NCI-H187 (cell line): ENCODE data around the gene NUMB.
"Not testable (repeated sequence)": the region's sequence is repeated elsewhere in the genome, so short reads cannot be mapped to it uniquely, and the experiment has no call there.

Experiments used
- DNase-seq, 2 experiments: peaks; one replicate each; lab custom pipeline; 2025; lab: John Stamatoyannopoulos, UW

The NUMB gene

DNA sequence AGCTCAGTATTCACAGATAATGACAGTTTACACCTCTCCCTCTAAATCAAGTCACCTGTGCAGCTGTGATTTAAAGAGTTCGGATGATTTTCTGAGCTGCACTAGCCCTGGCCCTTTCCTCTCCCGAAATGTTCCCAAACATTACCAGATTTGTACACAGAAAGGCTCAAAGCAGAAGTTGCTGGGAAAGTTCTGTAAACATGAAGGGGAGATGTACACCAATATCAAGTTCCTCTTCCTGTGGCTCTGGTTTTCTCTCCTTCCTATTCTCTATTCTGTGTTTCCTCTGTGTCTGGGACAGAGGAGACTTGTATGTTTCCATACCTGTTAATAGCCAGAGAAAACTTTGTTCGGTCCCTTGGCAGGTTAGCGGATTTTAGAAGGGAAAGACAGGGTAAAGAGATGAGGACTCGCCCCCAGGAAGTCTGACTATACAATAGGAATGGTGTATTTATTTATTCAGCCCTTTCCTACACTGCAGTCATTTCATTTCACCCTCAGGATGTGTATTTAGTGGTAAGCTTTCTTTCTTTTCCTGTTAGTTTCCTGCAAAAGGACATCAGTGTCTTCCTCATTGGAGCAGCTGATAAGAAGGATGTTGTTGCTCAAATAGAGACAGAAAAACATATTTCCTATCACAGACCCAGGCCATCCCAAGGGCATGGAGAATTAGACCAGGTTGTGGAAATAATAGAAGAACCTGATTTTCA, 7.6 kb upstream of the NUMB start:
- DNase-seq: no peak

GRCh38 chr14:73463411-73463810, 5.1 kb upstream of the NUMB start:
- DNase-seq: no peak

- DNase-seq: no peak
Measured at GRCh38 chr14:73462815-73463214, 4.5 kb upstream of the NUMB start.

DNA sequence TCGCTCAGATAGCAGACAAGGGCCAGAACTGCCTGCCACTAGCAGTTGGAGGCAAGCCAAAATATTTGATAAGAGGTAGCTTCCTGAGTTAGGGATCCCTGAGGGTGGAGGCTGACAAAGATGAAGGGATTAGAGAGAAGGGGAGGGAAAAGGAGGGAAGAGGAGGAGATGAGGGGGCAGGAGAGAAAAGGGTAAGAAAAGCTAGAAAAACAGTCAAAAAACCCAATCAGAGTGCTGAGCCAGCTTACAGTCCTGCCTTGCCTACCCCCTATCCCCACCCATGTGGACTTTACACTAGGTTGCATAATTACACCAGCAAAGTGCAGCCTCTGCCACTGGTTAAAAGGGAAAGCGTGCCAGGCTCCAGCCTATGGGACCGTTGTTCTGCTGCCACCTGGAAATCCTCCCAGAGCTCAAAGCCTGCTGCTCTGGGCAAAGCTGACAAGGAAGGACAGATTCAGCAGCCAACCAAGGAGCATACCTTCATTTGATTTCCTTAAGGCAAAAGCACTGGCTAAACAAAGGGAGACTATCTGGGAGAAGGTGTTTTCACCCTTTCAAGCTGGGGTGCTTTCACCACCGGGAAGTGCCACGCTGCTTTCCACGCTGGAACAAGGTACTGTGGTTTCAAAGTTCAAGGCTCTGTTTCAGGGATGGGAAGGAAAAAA, 3.8 kb upstream of the NUMB start:
- DNase-seq: peak; percentile 33 to 35

DNA sequence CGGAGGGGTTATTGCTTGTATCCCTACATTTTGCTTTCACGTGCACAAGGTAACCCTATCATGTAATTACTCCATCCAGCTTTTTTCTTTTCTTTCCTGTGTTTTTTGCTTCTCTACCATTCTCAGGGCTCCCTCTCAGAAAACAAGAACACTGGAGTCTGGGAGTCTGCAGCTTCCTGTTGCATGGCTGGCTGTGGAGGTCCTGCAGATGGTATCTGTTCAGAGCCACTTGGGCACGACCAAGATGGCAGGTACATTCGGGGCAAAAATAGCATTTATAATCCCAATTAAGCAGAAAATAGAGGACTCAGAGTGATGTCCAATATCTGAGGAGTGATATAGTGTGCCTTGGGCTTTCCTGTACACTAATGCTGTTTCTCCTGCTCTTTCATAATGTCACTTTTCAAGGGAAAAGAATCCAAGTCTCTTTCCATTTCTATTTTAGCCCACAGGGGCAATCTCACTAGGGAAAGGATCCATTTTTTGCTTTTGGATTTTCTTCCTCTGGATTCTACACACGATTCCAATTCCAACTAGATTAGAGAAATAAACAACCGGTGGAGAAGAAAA, 3.2 kb upstream of the NUMB start:
- DNase-seq: no peak

- no peak for DNase-seq
Measured at GRCh38 chr14:73460691-73461127, 2.4 kb upstream of the NUMB start.

DNA sequence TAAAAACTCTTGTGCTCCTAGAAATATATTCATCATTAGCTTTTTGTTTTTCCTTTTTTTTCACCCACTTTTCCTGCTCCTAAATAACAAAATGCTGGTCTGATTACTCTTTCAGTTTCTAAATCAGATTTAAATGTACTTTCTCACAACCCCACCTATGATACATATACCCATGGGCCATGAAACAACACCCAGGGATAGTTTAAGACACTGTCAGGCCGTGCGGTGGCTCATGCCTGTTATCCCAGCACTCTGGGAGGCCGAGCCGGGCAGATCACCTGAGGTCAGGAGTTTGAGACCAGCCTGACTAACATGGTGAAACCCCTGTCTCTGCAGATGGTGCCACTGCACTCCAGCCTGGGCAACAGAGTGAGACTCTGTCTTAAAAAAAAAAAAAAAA, 1.6 kb upstream of the NUMB start:
- DNase-seq: no peak

DNA sequence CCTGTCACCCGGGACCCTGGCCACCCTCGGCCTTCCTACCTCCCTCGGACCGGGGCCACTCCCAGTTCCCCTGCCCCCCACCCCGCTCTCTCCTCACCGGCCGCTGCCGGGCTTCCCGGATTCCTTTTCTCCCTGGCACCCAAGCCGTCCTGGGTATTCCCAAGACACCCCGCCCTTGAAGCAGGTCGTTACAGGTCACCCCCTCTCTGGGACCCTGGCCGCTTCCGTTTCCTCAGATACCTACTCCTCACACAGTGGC, 493 bp downstream of the NUMB start:
- DNase-seq: no peak

DNA sequence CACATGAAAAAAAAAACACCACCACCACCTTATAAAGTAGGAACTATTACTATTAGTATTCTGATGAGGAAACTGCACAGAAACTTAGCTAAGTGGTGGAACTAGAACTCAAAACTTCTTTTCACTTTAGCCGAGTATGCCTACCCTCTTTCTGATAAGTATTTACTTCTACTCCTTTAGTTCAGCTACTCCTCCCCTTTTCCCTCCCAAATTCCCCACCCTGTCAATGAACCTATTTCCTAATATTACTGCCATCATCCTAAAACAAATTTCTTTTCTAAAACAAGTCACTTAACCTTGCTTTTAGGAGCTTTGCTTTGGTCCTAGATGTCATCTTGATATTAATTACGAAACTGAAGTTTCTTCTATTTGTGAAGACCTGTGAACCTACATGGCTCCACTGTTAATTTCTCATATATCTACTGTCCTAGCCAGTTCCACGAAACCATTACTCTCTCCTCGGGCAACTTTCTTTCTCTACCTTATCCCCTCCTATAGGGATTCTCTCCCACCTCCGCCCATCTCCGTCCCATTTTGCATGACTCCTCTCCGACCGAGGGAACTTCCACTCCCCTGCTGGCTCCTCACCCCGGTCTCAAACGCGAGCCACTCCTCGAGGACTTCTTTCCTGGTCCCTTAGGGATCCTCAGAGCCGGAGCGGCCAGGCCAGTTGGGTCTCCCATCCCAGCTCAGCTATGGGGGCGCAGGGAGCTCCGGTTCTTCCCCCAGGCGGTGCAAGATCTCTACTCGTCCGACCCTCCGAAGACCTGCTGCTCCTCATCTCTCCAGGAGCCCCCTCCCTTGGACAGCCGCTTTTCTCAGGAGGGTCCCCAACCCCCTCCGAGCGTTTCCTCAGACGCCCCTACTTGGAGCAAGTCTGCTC, 1.1 kb downstream of the NUMB start:
- no peak for DNase-seq

GRCh38 chr14:73455294-73455693, 3.1 kb downstream of the NUMB start:
- DNase-seq: no peak

DNA sequence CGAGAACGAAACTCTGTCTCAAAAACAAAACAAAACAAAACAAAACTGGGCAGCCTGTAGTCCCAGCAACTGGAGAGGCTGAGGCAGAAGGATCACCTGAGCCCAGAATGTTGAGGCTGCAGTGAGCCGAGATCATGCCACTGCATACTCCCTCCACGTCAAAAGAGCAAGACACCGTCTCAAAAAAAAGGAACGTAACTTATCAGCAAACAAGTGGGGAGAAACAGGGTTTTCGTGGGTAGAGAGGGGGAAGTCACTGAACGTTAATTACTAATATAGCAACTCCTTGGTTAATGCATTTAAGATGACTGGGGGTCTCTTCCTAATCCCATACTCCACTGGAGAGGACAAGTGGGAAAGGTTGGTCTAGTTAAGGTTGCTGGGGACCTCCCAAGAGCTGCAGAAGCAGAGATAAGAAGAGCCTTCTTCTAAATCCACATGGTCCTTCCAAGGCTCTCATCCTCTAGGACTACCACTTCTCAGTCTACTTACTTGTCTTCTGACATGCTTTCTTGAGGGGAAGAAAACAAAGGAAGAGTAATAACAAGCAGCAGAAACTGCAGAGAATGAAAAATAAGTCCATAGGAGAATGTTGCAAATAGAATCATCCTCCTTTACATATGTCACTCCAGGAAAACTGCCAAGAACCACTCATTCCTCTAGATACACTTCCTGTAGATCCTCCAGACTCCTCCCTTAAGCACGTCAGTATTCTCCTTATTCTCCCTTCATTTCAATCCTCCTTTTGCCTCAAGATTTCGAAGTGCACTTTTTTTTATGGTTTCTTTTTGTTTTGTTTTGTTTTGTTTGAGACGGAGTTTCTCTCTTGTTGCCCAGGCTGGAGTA, 5.8 kb downstream of the NUMB start:
- DNase-seq: no peak

GRCh38 chr14:73443758-73444157, 14.6 kb downstream of the NUMB start:
- DNase-seq: no peak

DNA sequence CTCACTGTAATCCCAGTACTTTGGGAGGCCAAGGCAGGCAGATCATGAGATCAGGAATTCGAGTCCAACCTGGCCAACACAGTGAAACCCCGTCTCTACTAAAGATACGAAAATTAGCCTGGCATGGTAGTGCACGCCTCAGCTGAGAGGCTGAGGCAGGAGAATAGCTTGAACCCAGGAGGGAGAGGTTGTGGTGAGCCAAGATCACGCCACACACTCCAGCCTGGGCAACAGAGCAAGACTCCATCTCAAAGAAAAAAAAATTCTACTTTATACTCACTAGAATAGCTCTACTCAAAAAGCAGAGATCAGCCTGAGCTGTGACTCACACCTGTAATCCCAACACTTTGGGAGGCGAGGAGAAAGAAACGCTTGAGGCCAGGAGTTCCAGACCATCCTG, 17.1 kb downstream of the NUMB start:
- no peak for DNase-seq

- no peak for DNase-seq
Measured at GRCh38 chr14:73438993-73439392, 19.4 kb downstream of the NUMB start.

GRCh38 chr14:73437206-73437605, 21.1 kb downstream of the NUMB start:
- DNase-seq: no peak

DNA sequence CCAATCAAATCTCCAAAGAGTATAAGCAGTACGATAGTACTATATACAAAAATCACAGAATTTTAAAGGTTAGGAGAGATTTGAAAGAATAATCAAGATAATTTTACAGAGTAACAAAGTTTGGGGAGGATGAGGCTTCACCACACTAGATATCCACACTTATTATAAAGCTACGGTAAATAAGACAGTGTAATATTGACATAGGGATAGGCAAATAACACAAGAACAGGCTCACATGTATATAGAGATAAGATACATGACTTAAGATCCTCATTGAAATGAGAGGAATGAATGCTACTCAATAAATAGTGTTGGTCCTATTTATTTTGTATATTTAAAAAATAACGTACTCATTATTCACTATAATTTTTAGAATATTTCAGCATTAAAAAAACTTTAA, 26.2 kb downstream of the NUMB start:
- DNase-seq: no peak

GRCh38 chr14:73428353-73428824, 30.0 kb downstream of the NUMB start:
- no peak for DNase-seq

DNA sequence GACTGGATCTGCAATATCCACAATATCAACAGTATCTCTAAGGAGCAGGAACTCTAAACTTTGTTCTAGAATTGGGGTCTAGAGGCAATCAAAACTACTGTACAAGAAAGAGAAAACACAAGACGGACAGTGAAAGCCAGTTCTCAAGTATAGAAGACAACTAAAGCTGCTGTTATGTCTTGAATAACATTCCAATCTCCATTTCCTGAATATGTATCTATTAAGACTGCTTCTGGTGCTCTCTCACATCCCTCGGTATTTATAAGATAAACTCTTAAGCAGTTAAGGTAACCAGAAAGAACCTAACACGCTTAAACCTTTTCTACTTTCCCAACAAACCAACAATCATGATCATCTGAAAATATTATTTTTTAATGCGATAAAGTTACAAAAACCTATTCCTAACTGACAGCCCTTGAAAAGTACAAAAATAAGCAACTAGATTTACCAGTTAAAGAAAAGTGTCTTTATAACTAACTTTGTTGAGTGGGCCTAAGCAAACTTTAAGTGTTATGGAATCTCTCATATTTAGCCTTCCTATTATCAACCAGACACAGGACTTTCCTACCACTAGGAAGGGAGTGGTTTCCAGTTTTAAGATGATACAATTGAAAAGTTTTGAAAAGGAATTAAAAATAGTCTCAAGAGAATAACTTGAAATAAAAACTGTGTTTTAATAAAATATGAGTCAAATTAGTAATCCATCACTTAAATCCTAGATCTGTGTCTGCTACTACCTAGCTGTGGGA, 30.7 kb downstream of the NUMB start:
- DNase-seq: no peak

DNA sequence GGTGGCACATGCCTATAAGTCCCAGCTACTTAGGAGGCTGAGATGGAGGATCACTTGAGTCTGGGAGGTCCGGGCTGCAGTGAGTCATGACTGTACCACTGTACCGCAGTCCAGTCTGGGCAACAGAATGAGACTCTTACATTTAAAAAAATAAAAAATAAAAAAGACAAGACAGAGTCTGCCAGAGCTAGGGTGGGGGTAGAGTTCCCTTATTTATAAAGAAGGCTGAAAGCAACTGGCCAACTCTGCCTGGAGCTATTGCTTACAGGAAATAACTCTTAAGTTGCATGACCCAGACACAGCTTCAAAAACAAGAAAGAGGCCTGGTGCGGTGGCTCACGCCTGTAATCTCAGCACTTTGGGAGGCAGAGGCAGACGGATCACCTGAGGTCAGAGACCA, 31.5 kb downstream of the NUMB start:
- DNase-seq: no peak

- no peak for DNase-seq
Measured at GRCh38 chr14:73424453-73424852, 33.9 kb downstream of the NUMB start.

DNA sequence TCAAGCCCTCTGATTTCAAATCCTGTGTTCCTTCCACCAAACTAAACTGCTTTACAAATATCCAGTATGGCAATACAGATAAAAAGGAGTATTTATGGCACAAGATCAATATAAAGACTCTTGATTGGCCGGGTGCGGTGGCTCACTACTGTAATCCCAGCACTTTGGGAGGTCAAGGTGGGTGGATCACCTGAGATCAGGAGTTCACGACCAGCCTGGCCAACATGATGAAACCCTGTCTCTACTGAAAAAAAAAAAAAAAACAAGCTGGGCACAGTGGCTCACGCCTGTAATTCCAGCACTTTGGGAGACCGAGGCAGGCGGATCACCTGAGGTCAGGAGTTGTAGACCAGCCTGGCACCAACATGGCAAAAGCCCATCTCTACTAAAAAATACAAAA, 35.3 kb downstream of the NUMB start:
- not testable (repeated sequence) for DNase-seq
